ENCODE results near the gene CELSR1.

The CELSR1 gene

GRCh38 chr22:46369716-46370583 lies 167.5 kb downstream of the CELSR1 start:
- Histone ChIP-seq H3K9me2 (replicated peaks; ENCODE audit: control insufficient read depth, low read length) (no peaks in the 10 kb centered on the region), H3K9me3 (ENCODE audit: control insufficient read depth, insufficient read depth, low read length) (no peaks in the 10 kb centered on the region; the same call in 1 of the 2 replicates), H3K36me3 (ENCODE audit: control insufficient read depth, low read length) (no peaks in the 10 kb centered on the region), H3K4me3 (ENCODE audit: low read length) (no peak overlapping the region), H3F3A (ENCODE audit: control insufficient read depth, insufficient read depth) (no peaks in the 10 kb centered on the region), H3K4me2 (ENCODE audit: low read length) (no peak overlapping the region), H3K27me3 (ENCODE audit: control insufficient read depth, low read length) (no peaks in the 10 kb centered on the region), H3K27ac (ENCODE audit: low read depth, low read length) (no peak overlapping the region), H4K20me1 (ENCODE audit: control insufficient read depth, insufficient read depth, low read depth, low read length) (no peaks in the 10 kb centered on the region), H3K79me2 (ENCODE audit: control insufficient read depth, low read length) (no peaks in the 10 kb centered on the region), H3K4me1 (ENCODE audit: control insufficient read depth, low read length) (no peaks in the 10 kb centered on the region)
- TF ChIP-seq CTCF (IDR thresholded peaks at IDR 0.05; ENCODE audit: low read depth, low read length, poor library complexity, severe bottlenecking) (no peak), EZH2phosphoT487 (IDR thresholded peaks at IDR 0.05; ENCODE audit: borderline replicate concordance, low read length) (no peak)

DNA sequence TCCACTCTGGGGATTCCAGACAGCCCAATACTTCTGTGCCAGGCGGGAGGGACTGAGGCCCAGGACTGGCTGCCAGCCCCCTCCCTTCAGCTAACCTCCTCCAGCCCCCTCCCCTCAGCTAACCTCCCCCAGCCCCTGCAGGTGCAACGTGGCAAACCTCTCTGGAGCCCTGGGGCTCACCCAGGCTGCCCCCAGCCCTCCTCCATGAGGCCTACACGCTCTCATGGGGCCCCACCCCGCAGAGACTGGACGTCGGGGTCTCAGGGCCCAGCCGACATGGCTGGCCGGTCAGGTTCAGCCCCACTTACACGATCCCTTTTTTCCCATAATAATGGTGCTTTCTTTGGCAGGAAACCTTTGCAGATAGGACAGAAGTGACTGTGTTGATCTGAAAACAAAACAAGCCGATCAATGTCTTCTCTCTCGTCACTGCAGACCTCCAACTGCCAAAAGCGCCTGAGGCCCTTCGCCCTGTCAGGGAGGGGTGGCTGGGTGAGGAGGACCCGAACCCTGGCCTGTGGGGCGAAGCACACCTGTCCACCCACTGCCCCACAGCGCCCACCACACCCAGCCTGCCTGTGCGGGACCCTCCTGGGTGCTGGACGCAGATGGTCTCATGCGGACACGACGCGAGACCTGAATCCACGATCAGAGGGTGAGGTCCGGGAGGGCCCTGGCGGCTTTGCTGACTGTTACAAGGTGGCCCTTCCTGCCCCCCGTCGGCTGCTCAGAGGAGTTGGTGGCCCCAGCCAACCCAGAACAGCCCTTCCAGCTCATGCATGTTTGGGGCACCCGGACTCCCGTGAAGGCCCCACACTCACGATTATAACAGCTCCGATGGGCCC lies 168.3 kb downstream of the CELSR1 start:
- TF ChIP-seq CTCF (IDR thresholded peaks at IDR 0.05; ENCODE audit: low read depth, low read length, poor library complexity, severe bottlenecking) (no peak), EZH2phosphoT487 (IDR thresholded peaks at IDR 0.05; ENCODE audit: borderline replicate concordance, low read length) (no peak)
- Histone ChIP-seq H3K79me2 (ENCODE audit: control insufficient read depth, low read length) (no peaks in the 10 kb centered on the region), H3K4me2 (ENCODE audit: low read length) (no peak overlapping the region), H3K27me3 (ENCODE audit: control insufficient read depth, low read length) (no peaks in the 10 kb centered on the region), H3K9me3 (ENCODE audit: control insufficient read depth, insufficient read depth, low read length) (no peaks in the 10 kb centered on the region), H3K27ac (ENCODE audit: low read depth, low read length) (no peak overlapping the region), H3F3A (ENCODE audit: control insufficient read depth, insufficient read depth) (no peaks in the 10 kb centered on the region), H3K4me1 (ENCODE audit: control insufficient read depth, low read length) (no peaks in the 10 kb centered on the region), H3K4me3 (ENCODE audit: low read length) (no peak overlapping the region), H4K20me1 (ENCODE audit: control insufficient read depth, insufficient read depth, low read depth, low read length) (no peaks in the 10 kb centered on the region), H3K36me3 (ENCODE audit: control insufficient read depth, low read length) (no peaks in the 10 kb centered on the region), H3K9me2 (replicated peaks; ENCODE audit: control insufficient read depth, low read length) (no peaks in the 10 kb centered on the region)

- Histone ChIP-seq H3K4me3 (ENCODE audit: low read length) (no peak overlapping the region), H3K4me2 (ENCODE audit: low read length) (no peak overlapping the region), H3K36me3 (ENCODE audit: control insufficient read depth, low read length) (no peaks in the 10 kb centered on the region), H3K27me3 (ENCODE audit: control insufficient read depth, low read length) (no peaks in the 10 kb centered on the region), H3K79me2 (ENCODE audit: control insufficient read depth, low read length) (no peaks in the 10 kb centered on the region), H3F3A (ENCODE audit: control insufficient read depth, insufficient read depth) (no peaks in the 10 kb centered on the region), H3K4me1 (ENCODE audit: control insufficient read depth, low read length) (no peaks in the 10 kb centered on the region), H3K9me2 (replicated peaks; ENCODE audit: control insufficient read depth, low read length) (no peaks in the 10 kb centered on the region), H3K9me3 (ENCODE audit: control insufficient read depth, insufficient read depth, low read length) (no peaks in the 10 kb centered on the region), H3K27ac (ENCODE audit: low read depth, low read length) (no peak overlapping the region), H4K20me1 (ENCODE audit: control insufficient read depth, insufficient read depth, low read depth, low read length) (no peaks in the 10 kb centered on the region)
- TF ChIP-seq CTCF (IDR thresholded peaks at IDR 0.05; ENCODE audit: low read depth, low read length, poor library complexity, severe bottlenecking) (no peak), EZH2phosphoT487 (IDR thresholded peaks at IDR 0.05; ENCODE audit: borderline replicate concordance, low read length) (no peak)
Observed at GRCh38 chr22:46368422-46368821, 169.0 kb downstream of the CELSR1 start.

Measured in DOHH2 (cell line).